Muscle of leg (tissue), 11 donors: ENCODE data around the gene GRM1. TPM values are rescaled to one million over a fixed set of nuclear protein-coding genes. Genes with fewer than 3 reads are reported as not detected.

ENCODE experiments used
- DNase-seq: peaks from one replicate; pipeline ENCODE4 v3.0.0; 2013
- H3K27ac ChIP-seq: one replicate; pipeline ENCODE4 v1.5.1; 2013; ENCODE audit warnings: mild to moderate bottlenecking, low read length, control low read depth
- H3K27me3 ChIP-seq: one replicate; pipeline ENCODE4 v1.6.1; 2013; ENCODE audit warnings: low read length; ENCODE audit not compliant: control insufficient read depth, insufficient read depth
- H3K36me3 ChIP-seq: one replicate; pipeline ENCODE4 v1.6.1; 2013; ENCODE audit warnings: low read length; ENCODE audit not compliant: control insufficient read depth, insufficient read depth
- H3K4me1 ChIP-seq: one replicate; pipeline ENCODE4 v1.6.1; 2013; ENCODE audit warnings: low read length; ENCODE audit not compliant: control insufficient read depth, insufficient read depth
- H3K4me3 ChIP-seq: one replicate; pipeline ENCODE4 v1.5.1; 2013; ENCODE audit warnings: low read length, control low read depth
- H3K9me3 ChIP-seq: replicated peaks from 2 replicates; pipeline ENCODE4 v1.6.1; 2013; ENCODE audit warnings: low read depth, low read length; ENCODE audit not compliant: control insufficient read depth
- WGBS: methylation state at CpG from one replicate; pipeline ENCODE4 v1.1.5; 2013; ENCODE audit warnings: missing lambda C conversion rate; ENCODE audit not compliant: insufficient coverage; 5-methylcytosine and 5-hydroxymethylcytosine counted together
- polyA plus RNA-seq, 8 donors: library from polyadenylated mRNA; unstranded; fragments of 120-200 nt; gene quantifications; one replicate each; pipeline versions ENCODE4 v1.2.1 to v1.2.3, GENCODE V29; 2013; ENCODE audit warnings: inconsistent platforms in 1 of 8, low replicate concordance in 1 of 8; ENCODE audit not compliant: insufficient read length in 8 of 8, insufficient read depth in 1 of 8
- total RNA-seq: library from RNA; stranded (reverse); fragments of 120-200 nt; gene quantifications from one replicate; pipeline ENCODE4 v1.2.4, GENCODE V29; 2013

The GRM1 gene
- total and polyA plus RNA-seq, 9 donors: 0.05 to 0.18 (median 0.09) TPM

DNA sequence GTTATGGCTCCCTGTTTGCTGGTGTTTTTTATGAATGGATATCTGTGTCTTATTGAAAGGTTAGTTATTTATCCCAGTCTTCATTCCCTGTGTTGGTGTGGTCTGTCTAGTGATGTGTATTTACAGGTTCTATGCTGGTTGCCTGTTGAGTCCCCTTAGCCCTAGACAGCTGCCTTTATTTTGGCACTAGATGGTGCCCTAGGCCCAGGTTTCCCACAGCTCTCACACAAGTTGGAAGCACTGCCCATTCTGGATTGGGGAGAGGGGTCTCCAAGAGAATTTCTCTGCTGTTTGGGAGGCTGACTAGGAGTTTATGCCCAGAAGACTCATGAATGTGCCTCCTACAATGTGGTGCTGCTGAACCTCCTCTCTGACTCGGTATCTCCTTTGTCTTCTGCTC lies 12.4 kb downstream of the GRM1 start:
- WGBS: no CpG with 5 or more reads among the region's 1 CpG
- H3K27ac ChIP-seq: no peak overlapping the region
- no peaks in the 10 kb centered on the region for H3K27me3 ChIP-seq
- H3K36me3 ChIP-seq: no peaks in the 10 kb centered on the region
- H3K9me3 ChIP-seq: peaks cover 7% of the 10 kb centered on the region
- H3K4me3 ChIP-seq: no peak overlapping the region
- DNase-seq: peak; percentile 4
- no peaks in the 10 kb centered on the region for H3K4me1 ChIP-seq

DNA sequence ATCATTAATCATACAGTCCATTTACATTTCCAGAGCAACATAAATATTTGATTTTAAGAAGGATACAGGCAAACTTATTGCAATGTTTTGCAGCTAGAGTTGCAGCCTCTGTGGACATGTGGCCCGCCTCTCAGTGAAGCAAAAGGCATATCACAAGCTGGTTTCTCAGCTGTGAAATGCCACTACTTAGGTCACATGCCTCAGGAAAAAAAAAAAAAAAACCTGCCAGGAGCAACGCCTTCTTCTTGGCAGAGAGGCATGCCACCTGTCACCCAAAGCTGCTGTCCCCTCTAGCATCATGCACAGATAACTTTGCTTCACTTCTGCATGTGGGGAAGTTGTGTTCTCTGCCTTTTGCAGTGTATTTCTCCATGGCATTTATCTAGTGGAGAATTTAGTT lies 18.5 kb downstream of the GRM1 start:
- Histone ChIP-seq H3K27ac (no peak overlapping the region), H3K36me3 (no peaks in the 10 kb centered on the region), H3K4me1 (no peaks in the 10 kb centered on the region), H3K9me3 (no peaks in the 10 kb centered on the region), H3K27me3 (no peaks in the 10 kb centered on the region), H3K4me3 (no peak overlapping the region)
- peak; percentile 65 for DNase-seq
- 57% methylated on average over 1 of the region's 2 CpGs for WGBS

DNA sequence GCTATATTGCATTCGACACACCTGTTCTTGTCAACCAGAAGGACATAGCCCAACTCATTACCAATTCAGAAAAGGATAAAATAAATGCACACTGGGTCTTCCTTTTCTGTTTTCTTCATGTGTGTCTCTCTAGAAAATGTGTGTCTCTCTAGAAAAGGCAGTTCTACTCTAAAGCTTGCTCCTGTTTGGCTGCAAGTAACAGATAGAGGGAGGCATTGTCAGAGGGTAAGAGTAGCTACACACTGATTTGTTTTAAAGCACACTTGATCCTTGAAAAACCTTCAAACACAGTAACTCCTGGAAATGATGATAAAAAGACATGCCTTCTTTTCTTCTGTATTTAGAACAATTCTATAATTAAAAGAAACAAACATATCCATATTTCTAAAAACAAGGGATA lies 21.3 kb downstream of the GRM1 start:
- DNase-seq: no peak
- Histone ChIP-seq H3K4me3 (no peak overlapping the region), H3K9me3 (no peaks in the 10 kb centered on the region), H3K4me1 (no peaks in the 10 kb centered on the region), H3K36me3 (no peaks in the 10 kb centered on the region), H3K27ac (no peak overlapping the region), H3K27me3 (no peaks in the 10 kb centered on the region)
- WGBS: no CpG with 5 or more reads among the region's 1 CpG

DNA sequence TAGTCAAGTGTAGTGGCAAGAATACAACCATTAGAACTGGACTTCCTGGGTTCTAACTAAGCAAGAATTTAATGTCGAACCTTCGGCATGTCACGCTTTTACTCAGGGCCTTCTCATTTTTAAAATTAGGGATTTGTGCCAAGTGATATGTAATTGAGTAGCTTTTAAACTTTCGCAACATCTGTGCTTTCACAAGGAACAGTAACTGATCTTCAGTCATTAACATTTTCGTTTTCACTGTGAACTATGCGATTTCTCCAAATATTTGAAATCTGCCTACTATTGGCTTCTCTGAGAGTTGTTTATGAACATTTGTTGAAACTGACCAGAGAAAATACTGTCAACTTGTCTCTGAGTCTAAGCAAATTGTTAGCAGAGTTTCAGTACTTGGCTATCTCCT lies 27.6 kb downstream of the GRM1 start:
- Histone ChIP-seq H3K27ac (no peak overlapping the region), H3K9me3 (no peaks in the 10 kb centered on the region), H3K4me3 (no peak overlapping the region), H3K27me3 (no peaks in the 10 kb centered on the region), H3K4me1 (no peaks in the 10 kb centered on the region), H3K36me3 (no peaks in the 10 kb centered on the region)
- no CpG with 5 or more reads among the region's 6 CpGs for WGBS
- no peak for DNase-seq

DNA sequence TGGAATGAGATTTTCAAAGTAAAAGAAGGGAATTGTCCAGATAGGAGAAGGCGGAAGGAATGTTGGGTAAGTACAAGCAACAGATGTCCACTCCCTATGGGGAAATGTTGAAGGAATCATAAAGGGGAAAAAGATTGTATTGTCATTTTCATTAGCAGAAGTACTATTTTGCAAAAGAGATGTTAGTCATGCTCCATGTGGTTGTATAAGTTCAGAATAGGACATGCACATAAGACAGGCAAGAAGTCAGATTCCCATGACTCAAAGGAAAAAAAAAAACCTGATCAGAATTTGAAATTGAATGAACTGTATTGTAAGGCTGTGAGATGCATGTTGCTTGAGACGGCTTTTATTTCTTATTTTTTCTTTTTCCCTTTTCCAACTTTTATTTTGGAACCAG lies 36.8 kb downstream of the GRM1 start:
- Histone ChIP-seq H3K4me1 (no peaks in the 10 kb centered on the region), H3K27ac (no peak overlapping the region), H3K36me3 (no peaks in the 10 kb centered on the region), H3K27me3 (no peaks in the 10 kb centered on the region), H3K4me3 (no peak overlapping the region), H3K9me3 (no peaks in the 10 kb centered on the region)
- WGBS: no CpG with 5 or more reads among the region's 2 CpGs
- DNase-seq: no peak

DNA sequence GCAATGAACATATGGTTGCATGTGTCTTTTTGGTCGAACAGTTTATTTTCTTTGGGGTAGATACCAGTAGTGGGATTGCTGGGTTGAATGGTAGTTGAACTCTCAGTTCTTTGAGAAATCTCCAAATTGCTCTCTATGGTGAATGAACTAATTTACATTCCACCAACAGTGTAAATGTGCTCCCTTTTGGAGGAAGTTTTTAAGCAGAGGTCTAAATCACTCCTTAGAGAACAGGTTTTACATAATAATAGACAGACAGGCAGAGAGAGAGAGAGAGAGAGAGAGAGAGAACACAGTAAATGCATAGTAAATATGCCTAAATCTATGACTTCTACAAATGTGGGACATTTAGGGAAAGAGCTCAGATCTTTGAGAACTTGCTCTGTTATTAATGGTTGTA lies 37.6 kb downstream of the GRM1 start:
- Histone ChIP-seq H3K36me3 (no peaks in the 10 kb centered on the region), H3K27me3 (no peaks in the 10 kb centered on the region), H3K27ac (no peak overlapping the region), H3K4me3 (no peak overlapping the region), H3K9me3 (no peaks in the 10 kb centered on the region), H3K4me1 (no peaks in the 10 kb centered on the region)
- WGBS: no CpG with 5 or more reads among the region's 1 CpG
- no peak for DNase-seq

DNA sequence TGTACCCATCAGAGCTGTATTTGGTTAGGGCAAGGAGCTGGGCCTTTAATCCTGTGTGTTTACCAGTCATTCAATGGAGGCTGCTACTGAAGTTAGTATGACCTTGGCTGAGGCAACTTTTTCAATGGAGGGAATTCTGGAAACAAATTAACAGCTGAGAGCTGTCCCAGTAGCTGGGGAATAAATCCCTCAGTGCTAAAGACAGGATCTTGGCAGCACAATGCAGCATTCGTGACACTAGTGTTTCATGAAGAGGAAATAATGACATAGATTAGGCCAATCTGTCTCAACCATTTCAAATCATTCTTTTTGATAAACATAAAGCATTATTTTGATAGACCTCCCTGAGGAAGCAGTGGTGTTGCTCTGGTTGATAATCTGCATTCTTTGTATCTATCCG lies 42.9 kb downstream of the GRM1 start:
- Histone ChIP-seq H3K27ac (no peak overlapping the region), H3K4me1 (no peaks in the 10 kb centered on the region), H3K36me3 (no peaks in the 10 kb centered on the region), H3K27me3 (no peaks in the 10 kb centered on the region), H3K9me3 (no peaks in the 10 kb centered on the region), H3K4me3 (no peak overlapping the region)
- peak; percentile 2 for DNase-seq
- no CpG with 5 or more reads among the region's 2 CpGs for WGBS

DNA sequence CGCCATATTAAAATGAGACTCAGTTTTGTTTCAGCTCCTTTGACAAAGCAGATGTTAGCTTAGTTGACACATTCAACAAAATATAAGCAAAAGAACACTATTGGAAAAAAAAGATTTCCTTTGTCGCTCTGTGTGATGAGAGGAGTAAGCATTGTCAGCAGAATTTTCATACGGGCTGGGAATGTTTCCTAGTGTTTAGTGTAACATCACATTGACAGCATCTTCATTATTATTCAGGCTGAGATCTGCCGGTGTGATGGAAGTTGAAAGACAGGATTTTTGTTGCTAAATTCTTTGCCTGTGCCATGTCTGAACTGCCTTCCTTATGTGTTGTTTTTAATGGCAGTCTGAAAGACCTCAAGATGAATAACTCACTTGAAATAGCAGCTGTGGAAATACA lies 49.1 kb downstream of the GRM1 start:
- Histone ChIP-seq H3K27me3 (no peaks in the 10 kb centered on the region), H3K36me3 (no peaks in the 10 kb centered on the region), H3K4me3 (no peak overlapping the region), H3K9me3 (no peaks in the 10 kb centered on the region), H3K4me1 (no peaks in the 10 kb centered on the region), H3K27ac (no peak overlapping the region)
- WGBS: no CpG with 5 or more reads among the region's 4 CpGs
- DNase-seq: no peak

DNA sequence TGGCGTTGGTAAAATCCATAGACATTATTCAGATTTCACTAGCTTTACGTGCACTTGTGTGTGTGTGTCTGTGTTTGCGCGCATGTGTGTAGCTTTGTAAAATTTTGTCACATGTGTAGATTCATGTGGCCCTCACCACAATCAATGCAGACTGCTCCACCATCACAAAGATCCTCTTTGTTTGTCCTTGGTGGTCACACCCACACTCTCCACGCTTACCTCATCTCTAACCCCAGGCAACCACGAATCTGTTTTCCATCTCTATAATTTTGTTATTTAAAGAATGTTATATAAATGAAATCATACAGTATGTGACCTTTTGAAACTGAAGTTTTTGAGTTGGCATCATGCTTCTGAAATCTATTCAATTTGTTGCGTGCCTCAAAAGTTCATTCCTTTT lies 58.5 kb downstream of the GRM1 start:
- H3K36me3 ChIP-seq: no peaks in the 10 kb centered on the region
- no peaks in the 10 kb centered on the region for H3K4me1 ChIP-seq
- no peak overlapping the region for H3K4me3 ChIP-seq
- H3K27me3 ChIP-seq: no peaks in the 10 kb centered on the region
- no CpG with 5 or more reads among the region's 7 CpGs for WGBS
- H3K27ac ChIP-seq: no peak overlapping the region
- DNase-seq: no peak
- H3K9me3 ChIP-seq: no peaks in the 10 kb centered on the region

DNA sequence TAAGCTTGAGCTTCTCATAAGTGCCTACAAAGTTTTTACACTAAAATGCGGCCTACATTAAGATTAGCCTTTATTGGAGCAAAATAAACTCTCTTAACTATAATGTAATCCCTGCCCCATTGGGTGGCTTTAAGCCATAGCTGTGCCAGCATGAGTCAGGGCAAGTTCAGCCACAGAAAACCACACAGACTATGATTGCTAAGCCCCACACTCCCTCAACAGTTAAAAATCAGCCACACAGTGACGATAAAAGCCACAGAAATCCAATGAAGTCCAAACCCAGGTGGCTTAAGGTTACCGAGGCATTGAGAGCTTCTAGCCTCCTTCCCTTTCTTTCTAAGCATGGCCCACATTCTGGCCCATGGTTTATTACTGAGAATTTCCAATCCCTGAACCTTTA lies 61.6 kb downstream of the GRM1 start:
- Histone ChIP-seq H3K4me1 (no peaks in the 10 kb centered on the region), H3K4me3 (no peak overlapping the region), H3K9me3 (no peaks in the 10 kb centered on the region), H3K27ac (no peak overlapping the region), H3K27me3 (no peaks in the 10 kb centered on the region), H3K36me3 (no peaks in the 10 kb centered on the region)
- no peak for DNase-seq
- 67% methylated on average over 1 of the region's 3 CpGs for WGBS

DNA sequence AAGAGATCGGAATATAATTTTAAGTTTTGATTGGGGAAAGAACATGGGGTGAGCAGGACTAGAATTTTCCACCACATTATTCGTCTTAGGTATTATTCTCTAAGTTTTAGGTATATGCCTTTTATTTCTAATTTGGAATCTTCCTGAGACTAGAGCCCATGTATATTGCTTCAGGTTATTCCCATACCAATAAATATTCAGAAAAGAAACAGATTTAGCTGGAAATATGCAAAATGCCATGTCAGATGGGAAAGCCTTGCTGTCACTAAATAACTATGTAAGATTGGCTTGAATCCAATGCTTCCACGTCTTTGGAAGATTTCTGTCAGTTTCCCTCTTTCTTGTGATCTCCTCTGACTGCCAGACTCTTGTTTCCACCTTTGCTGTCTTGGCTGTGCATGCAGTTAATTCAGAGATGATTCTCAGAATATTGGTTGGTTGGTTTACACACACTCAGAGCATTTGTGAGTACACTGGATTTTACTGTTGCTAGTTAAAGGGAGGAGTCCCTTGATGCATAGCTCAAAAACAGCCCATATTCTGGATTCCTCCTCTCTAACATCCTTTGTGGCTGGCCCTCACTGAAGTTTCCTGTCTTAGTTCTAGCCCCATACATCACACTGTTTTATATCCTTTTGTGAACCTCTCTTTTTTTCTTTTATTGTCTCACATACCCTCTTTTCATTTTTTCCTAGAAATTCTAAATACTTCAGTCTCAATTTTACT lies 64.3 kb downstream of the GRM1 start:
- Histone ChIP-seq H3K9me3 (no peaks in the 10 kb centered on the region), H3K27ac (no peak overlapping the region), H3K4me3 (no peak overlapping the region), H3K36me3 (no peaks in the 10 kb centered on the region), H3K4me1 (no peaks in the 10 kb centered on the region), H3K27me3 (no peaks in the 10 kb centered on the region)
- 33% methylated on average over 1 of the region's 3 CpGs for WGBS
- DNase-seq: no peak
